T follicular helper cell (primary cell): ENCODE data around the gene BUB1.
"Not testable (repeated sequence)": the region's sequence is repeated elsewhere in the genome, so short reads cannot be mapped to it uniquely, and the experiment has no call there.

Experiments used
- DNase-seq: peaks from one replicate; pipeline ENCODE4 v3.0.0-alpha.2; 2020; ENCODE audit warnings: low read depth

Gene BUB1

DNA sequence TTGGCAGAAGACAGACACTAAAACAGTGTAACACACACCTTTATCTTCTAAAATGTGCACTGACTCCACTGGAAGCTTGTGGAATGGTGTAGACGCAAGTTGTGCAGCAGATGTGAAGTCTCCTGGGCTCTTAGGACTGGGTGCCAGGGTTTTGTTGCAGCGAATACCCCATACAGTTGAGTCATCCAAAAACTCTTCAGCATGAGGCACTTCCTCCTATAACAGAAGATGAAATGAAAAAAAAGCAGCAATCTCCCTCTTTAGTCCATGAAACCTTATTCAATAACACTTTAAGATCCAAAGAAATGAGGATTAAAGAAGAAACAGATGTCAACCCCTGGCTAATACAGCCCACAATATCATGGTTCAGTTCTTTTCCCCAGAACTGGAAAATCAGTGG lies 22.2 kb downstream of the BUB1 start:
- DNase-seq: no peak

DNA sequence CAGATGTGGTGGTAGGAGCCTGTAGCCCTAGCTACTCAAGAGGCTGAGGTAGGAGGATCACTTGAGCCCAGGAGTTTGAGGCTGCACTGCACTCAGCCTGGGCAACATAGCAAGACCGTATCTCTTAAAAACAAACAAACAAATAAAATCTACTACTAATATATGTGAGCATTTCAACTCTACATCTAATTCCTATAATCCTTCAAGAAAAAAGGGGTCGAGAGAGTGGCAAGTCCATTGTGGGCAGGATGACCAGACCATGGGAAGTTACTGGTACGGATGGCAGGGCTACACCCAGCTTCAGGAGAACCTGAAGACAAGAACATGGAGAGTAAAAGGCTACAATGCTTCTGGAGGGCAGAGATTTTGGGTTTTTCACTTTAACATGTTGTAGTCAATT lies 24.0 kb downstream of the BUB1 start:
- DNase-seq: no peak

DNA sequence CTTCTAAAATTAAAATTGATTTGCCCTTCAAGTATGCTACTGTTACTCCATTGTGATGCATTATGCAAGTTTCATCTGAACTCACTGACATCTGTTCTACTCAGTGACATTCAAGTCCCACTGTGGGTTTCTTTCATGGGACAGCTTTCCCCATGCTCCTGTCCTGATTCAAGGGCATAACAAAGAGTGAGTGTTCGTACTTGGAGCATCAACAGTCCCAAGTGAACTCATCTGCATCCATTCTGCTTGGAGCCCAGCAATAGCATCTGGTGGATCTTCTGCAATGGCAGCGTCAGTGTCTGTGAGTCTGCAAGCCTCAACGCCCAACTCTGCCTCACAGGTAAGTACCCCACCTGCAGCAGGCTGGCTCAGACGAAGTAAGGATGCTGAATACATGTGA lies 27.5 kb downstream of the BUB1 start:
- DNase-seq: no peak

DNA sequence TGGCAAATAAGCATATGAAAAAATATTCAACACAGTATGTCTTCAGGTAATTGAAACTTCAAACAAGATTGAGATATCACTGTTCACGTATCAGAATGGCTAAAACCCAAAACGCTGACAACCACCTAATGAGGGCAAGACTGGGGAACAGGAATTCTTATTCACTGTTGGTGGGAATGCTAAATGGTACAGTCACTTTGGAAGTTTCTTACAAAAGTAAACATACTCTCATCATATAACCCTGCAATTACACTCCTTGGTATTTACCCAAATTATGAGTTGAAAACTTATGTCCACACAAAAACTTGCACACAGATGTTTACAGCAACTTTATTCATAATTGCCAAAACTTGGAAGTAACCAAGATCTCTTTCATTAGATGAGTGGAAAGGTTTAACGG lies 30.1 kb downstream of the BUB1 start:
- DNase-seq: no peak

DNA sequence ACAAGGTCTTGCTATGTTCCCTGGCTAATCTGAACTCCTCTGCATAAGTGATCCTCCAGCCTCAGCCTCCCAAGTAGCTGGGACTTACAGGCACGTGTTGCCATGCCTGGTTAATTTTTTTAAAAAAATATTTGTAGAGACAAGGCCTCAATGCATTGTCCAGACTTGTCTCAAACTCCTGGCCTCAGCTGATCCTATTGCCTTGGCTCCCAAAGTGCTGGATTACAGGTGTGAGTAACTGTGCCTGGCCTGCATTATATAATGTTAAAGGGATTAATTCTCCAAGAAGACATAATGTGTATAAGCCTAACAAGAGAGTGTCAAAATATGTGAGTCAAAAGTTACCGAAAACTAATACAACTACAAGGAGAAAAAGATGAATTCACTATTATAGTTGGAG lies 32.2 kb downstream of the BUB1 start:
- DNase-seq: no peak

DNA sequence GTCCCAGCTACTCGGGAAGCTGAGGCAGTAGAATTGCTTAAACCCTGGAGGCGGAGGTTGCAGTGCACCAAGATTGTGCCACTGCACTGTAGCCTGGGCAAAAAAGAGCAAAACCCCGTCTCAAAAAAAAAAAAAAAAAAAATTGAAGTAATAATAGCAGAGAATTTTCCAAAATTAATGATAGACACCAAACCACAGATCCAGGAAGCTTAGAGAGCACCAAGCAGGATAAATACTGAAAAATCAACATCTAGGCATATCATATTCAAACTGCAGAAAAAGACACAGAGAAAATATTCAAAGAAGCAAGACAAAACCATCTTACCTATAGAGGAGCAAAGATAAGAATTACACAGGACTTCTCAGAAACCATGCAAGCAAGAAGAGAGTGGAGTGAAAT lies 33.5 kb downstream of the BUB1 start:
- DNase-seq: no peak

DNA sequence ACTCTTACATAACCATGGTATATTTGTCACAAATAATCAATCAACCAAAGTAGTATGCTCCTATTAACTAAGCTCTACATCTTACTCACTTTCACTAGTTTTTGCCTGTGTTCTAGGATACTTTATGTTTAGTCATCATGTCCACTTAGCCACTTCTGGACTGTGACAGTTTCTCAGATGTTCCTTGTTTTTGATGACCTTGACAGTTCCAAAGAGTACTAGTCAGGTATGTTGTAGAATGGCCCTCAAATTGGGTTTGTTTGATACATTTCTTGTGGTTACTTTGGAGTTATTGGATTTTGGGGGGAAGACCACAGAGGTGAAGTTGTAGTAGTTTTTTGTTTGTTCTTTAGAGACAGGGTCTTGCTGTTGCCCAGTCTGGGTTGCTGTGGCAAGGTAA lies 35.5 kb downstream of the BUB1 start:
- no peak for DNase-seq

DNA sequence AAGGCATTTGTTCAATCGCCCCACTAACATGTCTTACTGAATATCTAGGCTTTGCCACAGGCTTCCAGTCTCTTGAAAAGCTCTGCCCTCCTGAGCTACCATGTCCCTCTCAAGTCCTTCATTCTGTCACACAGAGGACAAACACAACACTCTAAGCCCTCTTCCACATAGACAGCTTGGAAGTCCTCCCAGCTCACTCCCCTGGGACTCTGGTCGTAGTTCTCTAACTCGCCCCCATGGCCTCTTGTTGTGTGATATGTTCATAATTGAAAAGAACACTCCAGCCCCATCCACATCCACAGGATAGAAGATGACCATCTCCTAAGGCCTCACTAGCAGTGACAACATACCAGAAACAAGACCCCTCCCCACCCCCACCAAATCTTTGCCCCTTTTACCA lies 37.9 kb downstream of the BUB1 start:
- DNase-seq: no peak

DNA sequence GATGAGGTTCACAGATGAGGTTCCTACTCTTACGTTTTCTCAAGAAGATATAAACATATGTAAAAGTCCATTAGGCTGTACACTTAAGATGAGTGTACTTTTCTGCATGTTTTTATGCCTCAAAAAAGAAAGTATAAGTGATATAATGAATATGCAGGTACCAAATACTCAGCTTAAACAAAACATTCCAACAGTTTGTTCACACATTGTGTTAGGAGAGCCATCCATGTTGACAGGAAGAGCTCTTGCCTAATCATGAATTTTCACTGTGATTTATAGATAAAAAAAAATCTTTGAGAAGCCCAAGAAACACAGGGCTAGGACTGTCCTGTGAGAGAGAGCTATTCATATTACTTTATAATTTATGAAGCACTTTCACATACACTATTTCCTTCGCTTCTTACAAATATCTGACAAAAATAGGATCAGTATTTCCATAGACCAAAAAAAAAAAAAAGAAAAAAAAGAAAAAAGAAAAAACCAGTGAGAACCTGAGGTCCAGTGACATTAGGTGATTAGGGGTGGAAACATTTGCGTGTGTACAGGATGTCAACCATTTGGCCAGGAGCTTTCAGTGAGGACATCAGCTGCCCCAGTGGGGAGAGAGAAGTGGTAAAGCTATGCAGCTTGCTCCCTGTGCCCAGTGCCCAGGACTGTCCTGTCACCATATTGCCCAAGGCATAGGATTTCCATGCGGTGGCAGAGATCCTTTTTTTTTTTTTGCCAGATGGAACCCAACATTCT lies 38.7 kb downstream of the BUB1 start:
- DNase-seq: no peak

DNA sequence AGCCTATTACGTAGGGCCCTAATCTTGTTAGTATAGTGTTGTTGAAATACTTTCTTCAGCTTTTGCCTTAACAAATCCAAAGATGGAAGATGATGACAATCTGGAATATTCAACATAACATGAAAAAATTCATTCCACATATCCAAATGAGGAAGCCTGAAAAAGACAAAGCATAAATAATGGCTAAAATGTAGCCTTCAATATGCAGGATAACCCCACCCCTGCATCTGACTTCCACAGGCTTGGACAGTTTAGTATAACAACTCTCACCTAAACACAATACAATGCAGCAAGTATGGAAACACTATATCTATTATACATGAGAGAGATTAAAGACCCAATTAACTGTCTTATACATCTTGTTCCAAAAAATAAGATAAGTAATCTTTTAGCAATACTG lies 39.9 kb downstream of the BUB1 start:
- DNase-seq: no peak

DNA sequence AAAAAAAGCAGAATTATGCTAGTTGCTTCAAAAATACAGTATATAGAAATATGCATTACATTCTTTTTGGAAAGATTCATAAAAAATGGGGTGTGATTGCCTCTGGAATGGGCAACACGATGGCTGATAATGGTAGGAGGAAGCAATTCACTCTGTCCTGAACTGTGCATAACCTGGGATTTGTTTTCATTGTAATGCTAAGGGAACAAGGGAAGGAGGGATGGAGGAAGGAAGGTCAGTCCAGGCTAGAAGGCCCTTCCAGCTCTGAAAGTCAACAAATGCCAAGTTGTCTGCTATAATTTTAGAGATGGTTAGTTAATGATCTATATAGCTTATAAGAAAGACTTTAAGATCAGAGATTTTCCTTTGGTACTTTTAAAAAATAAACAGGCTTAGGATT lies 40.8 kb downstream of the BUB1 start:
- DNase-seq: no peak

DNA sequence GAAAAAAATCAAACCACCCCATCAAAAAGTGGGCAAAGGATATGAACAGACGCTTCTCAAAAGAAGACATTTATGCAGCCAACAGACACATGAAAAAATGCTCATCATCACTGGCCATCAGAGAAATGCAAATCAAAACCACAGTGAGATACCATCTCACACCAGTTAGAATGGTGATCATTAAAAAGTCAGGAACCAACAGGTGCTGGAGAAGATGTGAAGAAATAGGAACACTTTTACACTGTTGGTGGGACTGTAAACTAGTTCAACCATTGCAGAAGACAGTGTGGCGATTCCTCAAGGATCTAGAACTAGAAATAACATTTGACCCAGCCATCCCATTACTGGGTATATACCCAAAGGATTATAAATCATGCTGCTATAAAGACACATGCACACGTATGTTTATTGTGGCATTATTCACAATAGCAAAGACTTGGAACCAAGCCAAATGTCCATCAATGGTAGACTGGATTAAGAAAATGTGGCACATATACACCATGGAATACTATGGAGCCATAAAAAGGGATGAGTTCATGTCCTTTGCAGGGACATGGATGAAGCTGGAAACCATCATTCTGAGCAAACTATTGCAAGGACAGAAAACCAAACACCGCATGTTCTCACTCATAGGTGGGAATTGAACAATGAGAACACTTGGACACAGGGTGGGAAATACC lies 41.8 kb downstream of the BUB1 start:
- DNase-seq: not testable (repeated sequence)

DNA sequence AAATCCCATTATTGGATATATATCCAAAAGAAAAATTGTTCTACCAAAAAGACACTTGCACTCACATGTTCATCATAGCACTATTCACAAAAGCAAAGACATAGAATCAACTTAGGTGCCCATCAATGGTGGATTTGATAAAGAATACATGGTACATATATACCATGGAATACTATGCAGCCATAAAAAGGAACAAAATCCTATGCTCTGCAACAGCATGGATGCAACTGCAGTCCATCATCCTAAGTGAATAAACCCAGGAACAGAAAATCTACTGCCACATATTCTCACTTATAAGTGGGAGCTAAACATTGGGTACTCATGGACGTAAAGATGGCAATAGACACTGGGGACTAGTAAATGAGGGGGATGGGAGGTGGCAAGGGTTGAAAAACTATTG lies 50.5 kb downstream of the BUB1 start:
- not testable (repeated sequence) for DNase-seq

DNA sequence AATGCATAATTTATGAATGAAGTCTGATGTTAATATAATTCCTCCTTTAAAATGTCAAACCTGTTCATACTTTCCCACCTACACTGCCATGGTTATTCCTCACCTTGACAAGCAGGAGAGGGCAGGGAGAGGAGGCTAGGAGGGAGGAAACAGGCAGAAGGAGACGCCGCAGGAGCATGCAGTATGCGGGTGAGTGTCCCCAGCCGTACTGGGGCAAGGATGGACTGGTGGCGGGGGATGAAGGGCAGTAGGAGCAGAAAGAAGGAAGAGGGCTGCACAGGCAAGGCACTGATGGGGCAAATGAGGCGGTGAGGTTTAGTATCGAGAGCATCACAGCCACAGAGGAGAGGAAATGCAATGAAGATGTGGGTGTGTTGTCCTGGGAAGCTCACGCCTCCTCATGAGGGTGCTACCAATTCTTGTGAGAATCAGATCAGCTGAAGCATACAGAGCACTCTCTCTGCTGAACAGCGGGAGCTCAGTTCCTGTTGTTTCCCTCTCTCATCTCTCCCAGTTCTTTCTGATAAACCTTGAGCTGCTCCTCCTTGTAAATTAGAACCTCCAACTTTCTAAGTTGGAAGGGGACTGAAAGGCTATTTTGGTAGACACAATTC lies 58.4 kb downstream of the BUB1 start:
- DNase-seq: not testable (repeated sequence)

DNA sequence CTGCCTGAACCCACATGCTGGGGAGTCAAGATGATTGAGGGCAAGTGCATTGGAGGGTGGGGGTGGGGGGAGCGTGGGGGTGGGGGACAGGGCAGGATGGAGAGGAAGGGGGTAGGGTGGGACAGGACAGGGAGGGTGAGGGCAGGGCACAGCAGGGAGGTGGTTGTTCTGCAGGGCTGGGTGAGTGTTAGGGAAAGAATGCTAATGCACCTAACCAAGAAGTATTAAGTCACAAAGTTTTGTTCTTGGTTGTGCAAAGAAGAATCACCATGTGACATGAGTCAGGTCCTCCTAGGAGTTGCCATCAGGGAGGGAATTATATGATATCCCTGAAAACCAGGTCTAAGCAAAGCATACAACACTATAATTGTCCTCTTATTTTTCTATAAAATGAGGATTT lies 63.9 kb downstream of the BUB1 start:
- DNase-seq: not testable (repeated sequence)

DNA sequence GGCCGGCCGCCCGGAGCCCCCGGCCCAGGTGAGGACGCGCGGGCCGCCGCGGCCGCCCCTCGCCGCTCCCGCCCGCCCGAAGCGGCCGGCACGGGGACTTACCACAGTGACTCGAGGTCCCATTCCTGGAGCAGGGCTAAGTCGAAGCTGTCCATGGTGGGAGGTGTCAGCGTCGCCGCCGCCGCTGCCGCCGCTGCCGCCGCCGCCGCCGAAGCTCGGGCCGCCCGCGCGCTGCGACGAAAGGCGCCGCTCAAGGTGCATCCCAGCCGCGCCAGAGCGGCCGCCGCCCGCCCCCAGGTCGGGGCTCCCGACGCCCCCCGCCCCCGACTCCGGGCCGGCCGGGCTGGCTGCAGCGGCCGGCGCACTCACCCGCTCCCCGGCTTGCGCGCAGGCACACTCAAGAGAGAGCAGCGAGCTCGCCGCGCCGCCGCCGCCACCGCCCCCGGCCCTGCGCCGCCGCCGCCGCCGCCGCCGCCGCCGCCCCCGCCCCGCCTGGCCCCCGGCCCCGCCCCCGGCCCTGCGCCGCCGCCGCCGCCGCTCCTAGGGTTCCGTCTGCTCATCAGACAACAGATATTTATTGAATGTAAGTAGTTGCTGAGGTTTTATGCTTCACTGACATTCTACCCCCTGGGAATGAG lies 67.1 kb downstream of the BUB1 start:
- DNase-seq: not testable (repeated sequence)

DNA sequence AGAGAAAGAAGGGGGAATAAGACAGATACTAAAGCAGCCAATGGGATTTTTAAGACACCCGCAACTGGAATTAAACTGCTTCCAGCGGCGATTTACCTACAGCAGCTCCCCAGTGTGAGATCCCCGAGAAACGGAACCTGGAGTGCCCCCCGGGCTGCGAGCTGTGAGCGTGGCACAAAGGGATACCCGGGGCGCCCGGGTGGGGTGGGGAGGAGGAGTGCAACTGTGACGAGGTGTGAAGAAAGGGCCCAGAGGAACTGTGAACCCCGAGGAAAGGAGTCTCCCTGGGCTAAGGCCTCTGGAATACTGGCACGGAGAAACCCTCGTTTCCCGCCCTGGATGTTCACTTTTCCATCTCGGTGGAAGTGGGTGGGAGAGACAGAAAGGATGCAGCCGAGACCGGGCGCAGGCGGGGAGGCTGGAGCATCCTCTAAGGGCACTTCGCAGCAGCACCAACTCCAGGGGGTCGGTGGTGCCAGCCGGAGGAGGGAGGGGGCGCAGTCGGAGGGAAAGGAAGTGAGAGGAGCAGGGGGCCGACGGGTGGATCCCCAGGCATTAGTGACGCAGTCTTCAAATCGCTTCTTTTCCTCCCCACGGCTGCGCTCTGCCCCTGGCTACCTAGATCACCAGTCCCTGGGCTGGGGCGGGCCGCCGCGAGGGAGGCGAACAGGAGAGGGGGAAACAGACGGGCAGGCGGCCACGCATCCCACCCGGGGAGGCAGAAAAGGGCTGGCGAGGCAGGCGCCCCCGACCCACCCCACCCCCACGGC lies 67.8 kb downstream of the BUB1 start:
- not testable (repeated sequence) for DNase-seq

DNA sequence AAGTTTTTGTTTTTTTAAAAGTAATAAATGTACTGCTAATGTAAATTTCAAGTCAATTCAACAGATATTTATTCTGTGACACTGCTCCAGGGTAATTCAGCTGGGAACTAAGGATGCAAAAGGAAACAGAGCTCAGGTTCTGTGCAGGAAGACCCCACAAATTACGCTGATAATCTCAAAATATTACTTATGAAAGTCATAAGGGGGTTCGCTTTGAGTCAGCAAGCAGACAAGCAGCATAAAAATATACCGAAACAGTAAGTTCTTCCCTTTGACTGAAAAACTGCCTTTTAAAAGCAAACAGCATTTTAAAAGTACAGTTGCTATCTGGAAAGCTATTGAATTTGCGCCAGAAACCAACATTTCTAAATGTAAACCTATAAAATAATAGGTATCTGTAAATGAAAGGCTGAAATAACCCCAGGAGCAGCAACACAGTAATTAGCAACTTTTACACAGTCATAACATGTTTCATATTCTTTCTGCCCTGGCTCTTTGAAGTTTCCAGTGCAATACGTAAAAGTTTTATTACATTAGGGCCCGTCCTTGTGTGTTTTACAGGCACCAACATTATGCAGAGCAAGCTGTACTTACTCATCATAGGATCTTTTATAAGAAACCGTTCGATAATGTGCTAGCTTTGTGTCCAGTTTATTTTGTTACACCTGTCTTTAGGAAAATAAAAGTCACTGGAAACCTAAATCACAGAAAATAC lies 68.9 kb downstream of the BUB1 start:
- not testable (repeated sequence) for DNase-seq

DNA sequence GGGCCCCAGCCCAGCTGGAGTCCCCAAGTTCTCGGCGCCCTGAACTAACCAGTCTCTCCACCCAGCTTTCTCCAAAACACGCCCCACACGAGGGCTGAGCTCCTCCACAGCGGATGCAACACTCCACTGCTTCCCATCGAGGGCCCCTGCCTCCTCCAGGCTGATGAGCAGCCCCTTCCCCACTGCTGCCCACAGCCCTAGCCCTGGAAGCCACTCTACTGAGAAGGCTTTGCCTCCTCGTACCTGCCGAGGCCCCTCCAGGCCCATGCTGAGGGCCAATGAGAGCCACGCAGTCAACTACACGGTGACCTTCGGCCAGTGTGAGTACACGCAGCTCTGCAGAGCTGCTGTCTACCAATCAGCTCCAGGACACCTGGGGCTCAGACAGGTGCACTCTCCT lies 72.8 kb downstream of the BUB1 start:
- not testable (repeated sequence) for DNase-seq

DNA sequence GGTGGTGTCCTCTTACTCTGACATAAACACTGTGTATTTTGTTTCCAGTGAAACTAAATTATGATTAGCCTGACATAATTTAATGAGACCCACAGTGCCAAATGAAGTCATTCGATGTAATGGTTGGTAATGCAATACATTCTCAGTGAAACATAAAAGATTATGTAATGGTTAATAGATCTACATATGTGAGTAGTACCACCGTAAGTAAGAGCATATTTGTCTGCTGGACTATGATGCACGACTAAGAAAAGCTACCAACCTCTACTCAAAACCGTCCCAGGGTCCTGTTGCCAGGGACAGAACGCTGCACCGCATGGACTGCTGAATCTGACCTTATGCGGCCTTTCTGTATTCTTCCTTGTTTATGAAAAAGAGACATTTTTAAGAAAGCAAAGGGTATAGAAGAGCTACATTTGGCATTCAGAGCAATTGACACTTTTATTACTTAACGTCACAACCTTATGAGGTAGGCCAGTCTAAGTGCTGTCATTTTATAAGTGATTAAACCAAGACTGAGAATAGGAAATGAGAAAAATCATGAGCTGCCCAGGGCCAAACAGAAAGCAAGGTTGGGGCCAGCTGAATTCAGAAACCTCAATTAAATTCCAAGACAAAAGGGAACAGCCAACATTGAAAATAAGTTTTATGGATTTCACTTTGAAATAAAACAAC lies 73.8 kb downstream of the BUB1 start:
- not testable (repeated sequence) for DNase-seq

DNA sequence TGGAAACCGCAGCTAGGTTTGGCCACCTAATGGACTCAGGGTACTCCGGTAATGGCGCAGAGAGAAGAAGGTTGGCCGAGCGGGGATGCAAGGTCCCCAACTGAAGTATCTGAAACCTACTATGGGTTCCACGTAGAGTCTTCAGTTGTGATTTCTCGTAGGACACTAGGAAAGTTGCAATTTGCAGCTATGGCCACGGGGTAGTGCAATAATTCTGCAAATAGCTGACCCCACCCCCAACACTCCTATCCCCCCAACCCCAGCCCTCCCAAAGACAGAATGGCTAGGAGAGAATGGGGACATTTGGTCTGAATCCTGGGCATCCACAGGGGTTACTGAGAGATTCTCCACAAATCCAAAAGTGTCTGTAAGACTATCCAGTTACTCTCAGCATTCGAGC lies 75.7 kb downstream of the BUB1 start:
- not testable (repeated sequence) for DNase-seq
